NCI-H82 treated with DMSO at 0.1 percent for 48 hours (cell line): ENCODE results near the gene IGDCC3.

Source experiments
- DNase-seq: peaks from one replicate; lab custom pipeline; 2025; ENCODE audit not compliant: unreplicated experiment; lab: John Stamatoyannopoulos, UW

The IGDCC3 gene

GRCh38 chr15:65300924-65301441 lies 76.8 kb downstream of the IGDCC3 start:
- no peak for DNase-seq

GRCh38 chr15:65298731-65299130 lies 79.1 kb downstream of the IGDCC3 start:
- no peak for DNase-seq

GRCh38 chr15:65292938-65293518 lies 84.8 kb downstream of the IGDCC3 start:
- no peak for DNase-seq

GRCh38 chr15:65290228-65290627 lies 87.6 kb downstream of the IGDCC3 start:
- no peak for DNase-seq

- no peak for DNase-seq
Measured at GRCh38 chr15:65289261-65289854, 88.4 kb downstream of the IGDCC3 start.

GRCh38 chr15:65287520-65287855 lies 90.3 kb downstream of the IGDCC3 start:
- no peak for DNase-seq

GRCh38 chr15:65286704-65287519 lies 90.9 kb downstream of the IGDCC3 start, which contains the start of gene PARP16:
TSS of gene PARP16 (minus strand) at chr15:65286883. CDS start at chr15:65286426, 457 bp downstream.
- DNase-seq: peak; percentile 87

GRCh38 chr15:65286069-65286703 lies 91.6 kb downstream of the IGDCC3 start:
- no peak for DNase-seq

GRCh38 chr15:65285291-65286068 lies 92.3 kb downstream of the IGDCC3 start:
- no peak for DNase-seq

GRCh38 chr15:65278480-65278879 lies 99.3 kb downstream of the IGDCC3 start:
- no peak for DNase-seq
